ENCODE results near the gene CLASP2. TPM values are rescaled to one million over a fixed set of nuclear protein-coding genes. Genes with fewer than 3 reads are reported as not detected.
"Not testable (repeated sequence)": the region's sequence is repeated elsewhere in the genome, so short reads cannot be mapped to it uniquely, and the experiment has no call there.

CLASP2 gene
- total RNA-seq, 6 donors from 2014 or later = 41.2 to 99.5 (median 64.0) TPM

DNA sequence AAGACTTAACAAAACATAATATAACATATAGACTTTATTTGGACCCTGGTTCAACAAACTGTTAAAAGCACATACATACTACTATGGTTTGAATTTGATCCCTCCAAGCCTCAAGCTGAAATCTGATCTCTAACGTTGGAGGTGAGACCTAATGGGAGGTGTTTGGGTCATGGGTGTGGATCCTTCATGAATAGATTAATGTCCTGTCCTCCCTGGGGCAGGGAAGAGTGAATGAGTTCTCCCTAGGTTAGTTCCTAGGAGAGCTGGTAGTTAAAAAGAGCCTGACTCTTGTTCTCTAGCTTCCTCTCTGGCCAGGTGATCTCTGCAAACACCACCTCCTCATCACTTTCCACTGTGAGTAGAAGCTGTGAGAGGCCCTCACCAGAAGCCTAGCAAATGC is 36.4 kb downstream of the CLASP2 start:
- DNase-seq = no peak
- no peak for ATAC-seq (ENCODE audit: low FRiP score in 2 of 2)
- no peak overlapping the region for H3K27ac ChIP-seq
- WGBS, 2 donors = 47 to 60% methylated on average over 1 of the region's 1 CpG
- H3K4me3 ChIP-seq = no peak overlapping the region
- no peaks in the 10 kb centered on the region for H3K4me1 ChIP-seq
- H3K36me3 ChIP-seq = peaks cover 0 to 28% (median 6%) of the 10 kb centered on the region in 4 donors
- no peaks in the 10 kb centered on the region for H3K27me3 ChIP-seq
- TF ChIP-seq, protein P1, sequence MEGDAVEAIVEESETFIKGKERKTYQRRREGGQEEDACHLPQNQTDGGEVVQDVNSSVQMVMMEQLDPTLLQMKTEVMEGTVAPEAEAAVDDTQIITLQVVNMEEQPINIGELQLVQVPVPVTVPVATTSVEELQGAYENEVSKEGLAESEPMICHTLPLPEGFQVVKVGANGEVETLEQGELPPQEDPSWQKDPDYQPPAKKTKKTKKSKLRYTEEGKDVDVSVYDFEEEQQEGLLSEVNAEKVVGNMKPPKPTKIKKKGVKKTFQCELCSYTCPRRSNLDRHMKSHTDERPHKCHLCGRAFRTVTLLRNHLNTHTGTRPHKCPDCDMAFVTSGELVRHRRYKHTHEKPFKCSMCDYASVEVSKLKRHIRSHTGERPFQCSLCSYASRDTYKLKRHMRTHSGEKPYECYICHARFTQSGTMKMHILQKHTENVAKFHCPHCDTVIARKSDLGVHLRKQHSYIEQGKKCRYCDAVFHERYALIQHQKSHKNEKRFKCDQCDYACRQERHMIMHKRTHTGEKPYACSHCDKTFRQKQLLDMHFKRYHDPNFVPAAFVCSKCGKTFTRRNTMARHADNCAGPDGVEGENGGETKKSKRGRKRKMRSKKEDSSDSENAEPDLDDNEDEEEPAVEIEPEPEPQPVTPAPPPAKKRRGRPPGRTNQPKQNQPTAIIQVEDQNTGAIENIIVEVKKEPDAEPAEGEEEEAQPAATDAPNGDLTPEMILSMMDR (IDR thresholded peaks at IDR 0.05) = no peak
- TF ChIP-seq POLR2A (IDR thresholded peaks at IDR 0.05) = no peak
- TF ChIP-seq POLR2AphosphoS5 (IDR thresholded peaks at IDR 0.05) = no peak
- TF ChIP-seq EP300 (IDR thresholded peaks at IDR 0.05) = no peak
- H3K9me3 ChIP-seq = no peaks in the 10 kb centered on the region

DNA sequence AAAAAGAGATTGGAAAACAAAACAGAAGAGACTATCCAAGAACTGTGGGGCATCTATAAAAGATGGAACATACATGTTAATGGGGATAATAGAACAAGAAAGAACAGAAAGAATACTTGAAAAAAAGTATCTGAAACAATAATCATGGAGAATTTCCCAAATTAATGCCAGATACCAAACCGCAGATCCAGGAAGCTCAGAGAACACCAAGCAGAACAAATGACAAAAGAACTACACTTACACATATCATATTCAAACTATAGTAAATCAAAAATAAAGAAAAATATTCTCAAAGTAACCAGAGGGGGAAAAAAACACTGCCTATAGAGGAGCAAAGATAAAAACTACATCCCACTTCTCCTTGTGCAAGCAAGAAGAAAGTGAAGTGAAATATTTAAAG is 40.0 kb downstream of the CLASP2 start:
- DNase-seq (no peak), ATAC-seq (ENCODE audit: low FRiP score in 2 of 2) (no peak)
- Histone ChIP-seq H3K27ac (no peak overlapping the region), H3K36me3 (peaks cover 0 to 13% (median 0%) of the 10 kb centered on the region in 4 donors), H3K27me3 (no peaks in the 10 kb centered on the region), H3K9me3 (no peaks in the 10 kb centered on the region), H3K4me3 (no peak overlapping the region), H3K4me1 (no peaks in the 10 kb centered on the region)
- no peak for TF ChIP-seq POLR2A (IDR thresholded peaks at IDR 0.05)
- no peak for TF ChIP-seq POLR2AphosphoS5 (IDR thresholded peaks at IDR 0.05)
- TF ChIP-seq, protein P1 (IDR thresholded peaks at IDR 0.05) = no peak
- no peak for TF ChIP-seq EP300 (IDR thresholded peaks at IDR 0.05)
- WGBS, 2 donors = 100% methylated on average over 1 of the region's 1 CpG

DNA sequence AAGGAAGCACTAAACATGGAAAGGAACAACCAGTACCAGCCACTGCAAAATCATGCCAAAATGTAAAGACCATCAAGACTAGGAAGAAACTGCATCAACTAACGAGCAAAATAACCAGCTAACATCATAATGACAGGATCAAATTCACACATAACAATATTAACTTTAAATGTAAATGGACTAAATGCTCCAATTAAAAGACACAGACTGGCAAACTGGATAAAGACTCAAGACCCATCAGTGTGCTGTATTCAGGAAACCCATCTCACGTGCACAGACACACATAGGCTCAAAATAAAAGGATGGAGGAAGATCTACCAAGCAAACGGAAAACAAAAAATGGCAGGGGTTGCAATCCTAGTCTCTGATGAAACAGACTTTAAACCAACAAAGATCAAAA is 44.6 kb downstream of the CLASP2 start:
- WGBS, 2 donors = 98 to 100% methylated on average over 1 to 2 of the region's 3 CpGs
- H3K27ac ChIP-seq; DNase-seq; H3K4me1 ChIP-seq; H3K4me3 ChIP-seq; H3K9me3 ChIP-seq; ATAC-seq (ENCODE audit: low FRiP score in 2 of 2); H3K36me3 ChIP-seq; H3K27me3 ChIP-seq: not testable (repeated sequence)

DNA sequence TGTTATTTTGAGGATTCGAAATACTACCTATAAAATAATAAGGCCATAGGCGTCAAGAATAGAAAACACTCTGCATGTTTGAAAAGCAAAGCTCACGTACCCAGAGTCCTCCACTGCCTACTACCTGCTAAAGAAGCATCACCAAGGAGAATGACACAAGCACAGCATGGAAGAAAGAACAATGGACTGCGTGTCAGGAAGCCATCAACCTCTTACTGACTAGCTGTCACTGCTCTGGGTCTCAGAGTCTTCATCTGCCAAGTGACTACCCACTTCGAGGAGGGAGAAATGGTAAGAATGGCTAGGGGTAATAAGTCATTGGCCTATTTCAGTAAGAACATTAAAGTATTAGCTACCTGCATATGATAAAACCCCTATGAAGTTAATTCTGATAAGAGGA is 49.4 kb downstream of the CLASP2 start:
- H3K27ac ChIP-seq = no peak overlapping the region
- 89 to 92% methylated on average over 5 of the region's 5 CpGs for WGBS, 2 donors
- H3K4me3 ChIP-seq = no peak overlapping the region
- H3K9me3 ChIP-seq = no peaks in the 10 kb centered on the region
- H3K4me1 ChIP-seq = no peaks in the 10 kb centered on the region
- ATAC-seq (ENCODE audit: low FRiP score in 2 of 2) (no peak), DNase-seq (no peak)
- no peak for TF ChIP-seq POLR2AphosphoS5 (IDR thresholded peaks at IDR 0.05)
- TF ChIP-seq POLR2A (IDR thresholded peaks at IDR 0.05) = no peak
- TF ChIP-seq, protein P1 (IDR thresholded peaks at IDR 0.05) = no peak
- no peak for TF ChIP-seq EP300 (IDR thresholded peaks at IDR 0.05)
- H3K27me3 ChIP-seq = no peaks in the 10 kb centered on the region
- H3K36me3 ChIP-seq = no peaks in the 10 kb centered on the region

DNA sequence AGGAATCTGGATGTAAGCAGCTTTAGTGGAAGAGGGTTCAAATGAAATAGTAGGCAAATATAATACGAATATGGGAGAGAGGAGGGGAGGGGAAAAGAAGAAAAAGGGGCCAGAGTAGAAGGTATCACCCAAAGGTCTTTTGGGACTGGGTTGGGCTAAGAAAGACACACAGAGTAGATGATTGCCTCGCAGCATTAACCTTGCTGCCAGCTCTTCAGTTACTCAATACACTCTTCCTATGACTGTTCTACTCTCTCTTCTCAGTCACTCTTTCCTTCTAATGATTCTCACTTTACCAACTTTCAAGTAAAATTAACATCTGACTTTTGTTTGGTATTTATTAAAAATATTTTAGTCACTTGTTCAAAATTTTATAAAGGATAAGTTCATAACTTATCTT is 52.8 kb downstream of the CLASP2 start:
- 84 to 91% methylated on average over 2 of the region's 2 CpGs for WGBS, 2 donors
- Histone ChIP-seq H3K36me3 (no peaks in the 10 kb centered on the region), H3K9me3 (no peaks in the 10 kb centered on the region), H3K27ac (no peak overlapping the region), H3K4me3 (no peak overlapping the region), H3K4me1 (peaks cover 0 to under 1% (median under 1%) of the 10 kb centered on the region in 4 donors), H3K27me3 (no peaks in the 10 kb centered on the region)
- no peak for ATAC-seq (ENCODE audit: low FRiP score in 2 of 2)
- TF ChIP-seq POLR2AphosphoS5 (IDR thresholded peaks at IDR 0.05) = no peak
- no peak for TF ChIP-seq POLR2A (IDR thresholded peaks at IDR 0.05)
- TF ChIP-seq, protein P1 (IDR thresholded peaks at IDR 0.05) = no peak
- TF ChIP-seq EP300 (IDR thresholded peaks at IDR 0.05) = no peak
- DNase-seq = no peak
